H9 (cell line): Measurements from ENCODE around the gene ABR. TPM values are rescaled to one million over a fixed set of nuclear protein-coding genes. Genes with fewer than 3 reads are reported as not detected.

Source experiments
- DNase-seq: peaks from one replicate; pipeline ENCODE4 v3.0.0-alpha.2; 2017
- H2AFZ ChIP-seq: one replicate; pipeline ENCODE4 v1.6.1; 2013; ENCODE audit warnings: mild to moderate bottlenecking, low read length, control low read depth, moderate library complexity
- H2AK5ac ChIP-seq: 2 replicates; pipeline ENCODE4 v1.6.1; 2013; ENCODE audit warnings: low read length, control low read depth, mixed read lengths; ENCODE audit not compliant: insufficient read length
- H2BK120ac ChIP-seq: one replicate; pipeline ENCODE4 v1.6.1; 2013; ENCODE audit warnings: low read depth, mild to moderate bottlenecking, low read length, control low read depth, inconsistent platforms; ENCODE audit not compliant: poor library complexity, severe bottlenecking
- H2BK12ac ChIP-seq: 2 replicates; pipeline ENCODE4 v1.6.1; 2013; ENCODE audit warnings: low read length, control low read depth, mixed read lengths, low read depth; ENCODE audit not compliant: insufficient read length
- H2BK15ac ChIP-seq: 2 replicates; pipeline ENCODE4 v1.6.1; 2013; ENCODE audit warnings: low read depth, low read length, control low read depth
- H2BK20ac ChIP-seq: one replicate; pipeline ENCODE4 v1.6.1; 2013; ENCODE audit warnings: low read depth, mild to moderate bottlenecking, low read length, control low read depth, inconsistent platforms; ENCODE audit not compliant: poor library complexity, severe bottlenecking
- H2BK5ac ChIP-seq: 2 replicates; pipeline ENCODE4 v1.6.1; 2013; ENCODE audit warnings: low read length, control low read depth, mixed read lengths; ENCODE audit not compliant: insufficient read length
- H3K14ac ChIP-seq: 2 replicates; pipeline ENCODE4 v1.6.1; 2013; ENCODE audit warnings: low read length, control low read depth; ENCODE audit not compliant: insufficient read depth
- H3K18ac ChIP-seq: 2 replicates; pipeline ENCODE4 v1.6.1; 2013; ENCODE audit warnings: low read depth, mild to moderate bottlenecking, mixed read lengths, low read length, control low read depth; ENCODE audit not compliant: insufficient read length
- H3K23ac ChIP-seq: 2 replicates; pipeline ENCODE4 v1.6.1; 2013; ENCODE audit warnings: low read length, control low read depth, mixed read lengths, low read depth; ENCODE audit not compliant: insufficient read length
- H3K23me2 ChIP-seq: 2 replicates; pipeline ENCODE4 v1.6.1; 2013; ENCODE audit warnings: low read depth, mild to moderate bottlenecking, mixed read lengths, low read length, control low read depth; ENCODE audit not compliant: insufficient read length, poor library complexity, severe bottlenecking
- H3K27ac ChIP-seq: 2 replicates; pipeline ENCODE4 v1.5.1; 2013; ENCODE audit warnings: low read length, control low read depth, mixed read lengths, low read depth; ENCODE audit not compliant: insufficient read length
- H3K27me3 ChIP-seq: 2 replicates; pipeline ENCODE4 v1.6.1; 2013; ENCODE audit warnings: low read length, control low read depth, inconsistent platforms; ENCODE audit not compliant: insufficient read depth
- H3K4ac ChIP-seq: 2 replicates; pipeline ENCODE4 v1.6.1; 2013; ENCODE audit warnings: low read depth, mild to moderate bottlenecking, control low read depth, inconsistent platforms, low read length, moderate library complexity
- H3K4me1 ChIP-seq: 2 replicates; pipeline ENCODE4 v1.6.1; 2013; ENCODE audit warnings: low read length, control low read depth, inconsistent platforms; ENCODE audit not compliant: insufficient read depth
- H3K4me2 ChIP-seq: 2 replicates; pipeline ENCODE4 v1.6.1; 2013; ENCODE audit warnings: low read length, control low read depth, mixed read lengths; ENCODE audit not compliant: insufficient read length, insufficient read depth
- H3K56ac ChIP-seq: 2 replicates; pipeline ENCODE4 v1.6.1; 2013; ENCODE audit warnings: low read depth, mild to moderate bottlenecking, mixed read lengths, low read length, control low read depth; ENCODE audit not compliant: insufficient read length
- H3K79me1 ChIP-seq: 2 replicates; pipeline ENCODE4 v1.6.1; 2013; ENCODE audit warnings: low read depth, mild to moderate bottlenecking, moderate library complexity, low read length, control low read depth, inconsistent platforms; ENCODE audit not compliant: insufficient read depth, poor library complexity, severe bottlenecking
- H3K79me2 ChIP-seq: 2 replicates; pipeline ENCODE4 v1.6.1; 2013; ENCODE audit warnings: low read length, control low read depth, inconsistent platforms; ENCODE audit not compliant: insufficient read depth
- H3K9ac ChIP-seq: 2 replicates; pipeline ENCODE4 v1.6.1; 2013; ENCODE audit warnings: low read length, control low read depth, mixed read lengths; ENCODE audit not compliant: insufficient read length; ENCODE audit errors: extremely low read depth
- H3K9me3 ChIP-seq: one replicate; pipeline ENCODE4 v1.6.1; 2013; ENCODE audit warnings: low read depth, low read length, inconsistent platforms; ENCODE audit not compliant: control insufficient read depth
- H3T11ph ChIP-seq: one replicate; pipeline ENCODE4 v1.6.1; 2013; ENCODE audit warnings: mild to moderate bottlenecking, low read length, control low read depth, inconsistent platforms
- H4K20me1 ChIP-seq: one replicate; pipeline ENCODE4 v1.6.1; 2013; ENCODE audit not compliant: control insufficient read depth, insufficient read length, insufficient read depth
- H4K5ac ChIP-seq: 2 replicates; pipeline ENCODE4 v1.6.1; 2013; ENCODE audit warnings: low read depth, mild to moderate bottlenecking, mixed read lengths, low read length, control low read depth; ENCODE audit not compliant: insufficient read length
- H4K8ac ChIP-seq: replicated peaks from 2 replicates; pipeline ENCODE4 v1.6.1; 2013; ENCODE audit warnings: low read length, control low read depth, mixed read lengths, low read depth; ENCODE audit not compliant: insufficient read length
- H4K91ac ChIP-seq: 2 replicates; pipeline ENCODE4 v1.6.1; 2013; ENCODE audit warnings: low read depth, mild to moderate bottlenecking, moderate library complexity, mixed read lengths, low read length, control low read depth; ENCODE audit not compliant: insufficient read length
- H3K27ac Mint-ChIP-seq, 3 experiments: 2 replicates in 2 of 3; 3 replicates in 1 of 3; pipeline ENCODE4 v1.8.0; 2020 to 2021; ENCODE audit warnings: mixed read lengths in 3 of 3, mild to moderate bottlenecking in 1 of 3, moderate library complexity in 1 of 3
- H3K27me3 Mint-ChIP-seq: 2 replicates; pipeline ENCODE4 v1.8.0; 2021; ENCODE audit warnings: low read depth, mild to moderate bottlenecking, moderate library complexity, mixed read lengths
- H3K36me3 Mint-ChIP-seq, 3 experiments: 2 replicates in 2 of 3; 3 replicates in 1 of 3; pipeline ENCODE4 v1.8.0; 2020 to 2021; ENCODE audit warnings: low read depth in 3 of 3, mixed read lengths in 3 of 3; ENCODE audit not compliant: insufficient read depth in 1 of 3
- H3K4me1 Mint-ChIP-seq, 2 experiments: 2 replicates each; pipeline ENCODE4 v1.8.0; 2020; ENCODE audit warnings: mixed read lengths in 2 of 2
- H3K4me3 Mint-ChIP-seq, 2 experiments: 2 replicates in 1 of 2; 3 replicates in 1 of 2; pipeline ENCODE4 v1.8.0; 2020 to 2021; ENCODE audit warnings: mild to moderate bottlenecking in 2 of 2, mixed read lengths in 2 of 2, moderate library complexity in 1 of 2
- H3K9me3 Mint-ChIP-seq, 2 experiments: 2 replicates in 1 of 2; 3 replicates in 1 of 2; pipeline ENCODE4 v1.8.0; 2020; ENCODE audit warnings: mild to moderate bottlenecking in 2 of 2, mixed read lengths in 2 of 2, moderate library complexity in 1 of 2
- CTCF ChIP-seq: fragments of 200-600 bp; sonication (generic); conservative IDR thresholded peaks from 3 replicates; pipeline ENCODE4 v1.8.0; 2021; ENCODE audit warnings: antibody characterized with exemption, mild to moderate bottlenecking
- WGBS: extraction: QIAGEN DNeasy Blood & Tissue Kit; methylation state at CpG from one replicate; pipeline ENCODE4 v1.1.7; 2013; ENCODE audit warnings: missing lambda C conversion rate, low lambda C conversion rate, mixed read lengths; ENCODE audit not compliant: insufficient read length; ENCODE audit errors: extremely low coverage; 5-methylcytosine and 5-hydroxymethylcytosine counted together
- total RNA-seq: library from RNA; stranded (reverse); gene quantifications from 2 replicates; pipeline ENCODE4 v1.2.1, GENCODE V29; 2021

ABR gene
- total RNA-seq, 1 experiment from 2014 or later, result 34.7 TPM

DNA sequence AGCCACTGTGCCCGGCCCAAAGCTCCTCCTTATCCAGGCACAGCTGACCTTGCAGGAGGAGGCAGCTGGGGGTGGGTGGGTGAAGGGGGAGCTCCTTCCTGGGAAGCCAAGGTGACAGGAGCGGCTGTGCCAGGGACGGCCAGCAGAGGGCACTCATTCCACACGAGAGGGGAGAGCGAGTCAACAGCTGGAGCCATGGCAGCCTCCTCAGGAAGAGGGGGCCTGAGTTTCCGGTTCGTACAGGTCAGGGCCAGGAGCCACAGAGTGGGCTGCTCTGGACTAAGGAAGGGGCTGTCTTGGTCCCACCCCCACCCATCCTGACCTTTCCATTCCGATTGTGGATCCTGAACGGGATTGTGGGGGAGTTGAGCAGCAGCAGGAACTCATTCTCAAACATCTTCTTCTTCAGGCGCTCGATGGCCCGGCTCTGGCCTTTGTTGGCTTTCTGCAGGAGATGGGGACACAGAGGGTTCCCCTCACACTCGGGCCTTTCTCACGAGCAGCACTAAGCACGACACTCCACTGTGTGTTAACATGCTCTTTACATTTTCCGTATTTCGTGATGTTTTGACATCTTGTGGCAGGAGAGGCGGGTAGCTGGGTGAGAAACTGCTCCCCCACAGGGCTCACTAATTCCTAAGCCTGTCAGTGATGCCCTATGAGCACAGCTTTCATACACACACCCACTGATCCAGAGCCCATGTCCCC lies 121.2 kb downstream of the ABR start:
- Mint-ChIP-seq H3K9me3 (peaks cover 0 to 7% of the 10 kb centered on the region in 2 experiments; a peak in 2 of 5 replicates), H3K36me3 (peaks cover 23 to 46% (median 28%) of the 10 kb centered on the region in 3 experiments), H3K4me1 (no peaks in the 10 kb centered on the region), H3K27ac (no peak overlapping the region), H3K27me3 (no peaks in the 10 kb centered on the region), H3K4me3 (no peak overlapping the region)
- no peak overlapping the region for H3K9ac ChIP-seq
- WGBS, result no CpG with 5 or more reads among the region's 18 CpGs
- no peaks in the 10 kb centered on the region for H3K4me1 ChIP-seq
- H3K18ac ChIP-seq, result no peak overlapping the region
- no peaks in the 10 kb centered on the region for H3K79me2 ChIP-seq
- H2AK5ac ChIP-seq, result no peak overlapping the region
- no peaks in the 10 kb centered on the region for H3K23me2 ChIP-seq
- no peak overlapping the region for H2BK120ac ChIP-seq
- H3K4ac ChIP-seq, result no peak overlapping the region
- no peak overlapping the region for H2BK5ac ChIP-seq
- H2BK20ac ChIP-seq, result no peak overlapping the region
- H4K91ac ChIP-seq, result no peak overlapping the region
- H4K5ac ChIP-seq, result no peak overlapping the region
- peak; percentile 71 for TF ChIP-seq CTCF
- no peak overlapping the region for H3K27ac ChIP-seq
- no peak overlapping the region for H2BK12ac ChIP-seq
- H3K56ac ChIP-seq, result no peak overlapping the region
- no peak overlapping the region for H3K23ac ChIP-seq
- no peaks in the 10 kb centered on the region for H3K27me3 ChIP-seq
- peaks cover 5% of the 10 kb centered on the region for H3K9me3 ChIP-seq
- H3K14ac ChIP-seq, result no peak overlapping the region
- H4K20me1 ChIP-seq, result no peaks in the 10 kb centered on the region
- H2AFZ ChIP-seq, result no peak overlapping the region
- peak; percentile 85 for DNase-seq
- no peak overlapping the region for H3K4me2 ChIP-seq
- H3K79me1 ChIP-seq, result no peaks in the 10 kb centered on the region
- H2BK15ac ChIP-seq, result no peak overlapping the region
- no peak overlapping the region for H4K8ac ChIP-seq
- no peak overlapping the region for H3T11ph ChIP-seq
